ENCODE results near the gene TEKT5. TPM values are rescaled to one million over a fixed set of nuclear protein-coding genes. Genes with fewer than 3 reads are reported as not detected.

Gene TEKT5
- total and polyA plus RNA-seq, 9 of the 15 experiments (the other 6 are each of a cell fraction or from before 2014, with no cell fraction given), result 0.10 to 0.19 TPM; not detected in 7

DNA sequence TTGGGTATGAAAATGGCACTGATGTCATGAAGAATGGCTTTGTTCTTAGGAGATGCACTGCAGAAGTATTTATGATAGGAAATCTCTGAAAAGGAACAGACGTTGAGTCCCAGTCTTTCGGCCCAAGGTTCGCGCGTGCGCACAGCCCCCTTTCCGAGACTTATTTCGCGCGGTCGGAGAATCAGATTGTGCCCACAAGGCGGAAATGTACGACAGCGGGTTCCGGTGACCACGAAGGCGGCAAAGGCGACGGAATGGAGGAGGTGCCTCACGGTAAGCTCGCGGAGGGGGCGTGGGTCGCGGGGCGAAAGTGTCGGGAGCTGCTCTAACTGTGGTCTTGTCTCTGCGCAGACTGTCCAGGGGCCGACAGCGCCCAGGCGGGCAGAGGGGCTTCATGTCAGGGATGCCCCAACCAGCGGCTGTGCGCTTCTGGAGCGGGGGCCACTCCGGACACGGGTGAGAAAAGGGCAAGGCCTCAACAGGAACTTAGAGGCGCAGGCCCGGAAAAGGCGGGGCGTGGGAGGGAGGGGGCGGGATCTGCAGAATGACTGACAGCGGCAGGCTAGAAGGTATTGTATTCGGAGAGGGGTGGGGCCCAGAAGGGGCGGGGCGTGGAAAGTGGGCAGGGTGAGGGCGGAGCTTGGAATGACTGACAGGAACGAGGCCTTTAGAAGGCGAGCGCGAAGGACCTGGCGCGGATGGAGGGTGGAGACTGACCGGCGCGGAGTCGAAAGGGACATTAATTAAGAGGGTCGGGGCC, 49.1 kb upstream of the TEKT5 start, which contains the start of gene NUBP1 (continued):
- TF ChIP-seq POLR2B (IDR thresholded peaks at IDR 0.05; ENCODE audit: low read depth, partially characterized antibody) (peak; percentile 96), HNRNPLL (IDR thresholded peaks at IDR 0.05; ENCODE audit: low read depth, low read length, poor library complexity, severe bottlenecking) (peak; percentile 65), SOX6 (IDR thresholded peaks at IDR 0.05) (no peak), KDM1A (IDR thresholded peaks at IDR 0.05) (no peak), ZNF717 (CRISPR knock-in tag; IDR thresholded peaks at IDR 0.05) (no peak), RHOXF2B (CRISPR knock-in tag; conservative IDR thresholded peaks at IDR 0.05) (no peak), MYNN (IDR thresholded peaks at IDR 0.05) (no peak), MYNN (CRISPR knock-in tag; IDR thresholded peaks at IDR 0.05) (no peak), GABPB1 (CRISPR knock-in tag; IDR thresholded peaks at IDR 0.05) (peak; percentile 92), KLF1 (tag; IDR thresholded peaks at IDR 0.05) (no peak), DNMT1 (IDR thresholded peaks at IDR 0.05) (no peak), RNF2 (IDR thresholded peaks at IDR 0.05) (no peak), PKNOX1 (IDR thresholded peaks at IDR 0.05) (peak; percentile 99), SMARCE1 (IDR thresholded peaks at IDR 0.05) (no peak), TEAD4 (IDR thresholded peaks at IDR 0.05; ENCODE audit: low read length) (no peak), TEAD4 (CRISPR knock-in tag; IDR thresholded peaks at IDR 0.05; ENCODE audit: borderline replicate concordance) (no peak), SP2 (IDR thresholded peaks at IDR 0.05; ENCODE audit: extremely low read depth, low read depth, low read length, poor library complexity, severe bottlenecking) (peak; percentile 19), ZNF324 (CRISPR knock-in tag; IDR thresholded peaks at IDR 0.05) (no peak), SETDB1 (IDR thresholded peaks at IDR 0.05; ENCODE audit: low read length) (peak; percentile 48), SIN3A (IDR thresholded peaks at IDR 0.05; ENCODE audit: borderline replicate concordance in 2 of 2, control insufficient read depth in 1 of 2, low read depth in 2 of 2, low read length in 2 of 2) (0 out of 4 replicates have a peak, but pooled peaks of 1 of the 2 experiments have one; percentile 35)
- TF ChIP-seq, protein P1, sequence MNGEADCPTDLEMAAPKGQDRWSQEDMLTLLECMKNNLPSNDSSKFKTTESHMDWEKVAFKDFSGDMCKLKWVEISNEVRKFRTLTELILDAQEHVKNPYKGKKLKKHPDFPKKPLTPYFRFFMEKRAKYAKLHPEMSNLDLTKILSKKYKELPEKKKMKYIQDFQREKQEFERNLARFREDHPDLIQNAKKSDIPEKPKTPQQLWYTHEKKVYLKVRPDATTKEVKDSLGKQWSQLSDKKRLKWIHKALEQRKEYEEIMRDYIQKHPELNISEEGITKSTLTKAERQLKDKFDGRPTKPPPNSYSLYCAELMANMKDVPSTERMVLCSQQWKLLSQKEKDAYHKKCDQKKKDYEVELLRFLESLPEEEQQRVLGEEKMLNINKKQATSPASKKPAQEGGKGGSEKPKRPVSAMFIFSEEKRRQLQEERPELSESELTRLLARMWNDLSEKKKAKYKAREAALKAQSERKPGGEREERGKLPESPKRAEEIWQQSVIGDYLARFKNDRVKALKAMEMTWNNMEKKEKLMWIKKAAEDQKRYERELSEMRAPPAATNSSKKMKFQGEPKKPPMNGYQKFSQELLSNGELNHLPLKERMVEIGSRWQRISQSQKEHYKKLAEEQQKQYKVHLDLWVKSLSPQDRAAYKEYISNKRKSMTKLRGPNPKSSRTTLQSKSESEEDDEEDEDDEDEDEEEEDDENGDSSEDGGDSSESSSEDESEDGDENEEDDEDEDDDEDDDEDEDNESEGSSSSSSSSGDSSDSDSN (IDR thresholded peaks at IDR 0.05; ENCODE audit: borderline replicate concordance in 1 of 2, low read depth in 2 of 2, low read length in 2 of 2), result no peak
- TF ChIP-seq, protein P2, sequence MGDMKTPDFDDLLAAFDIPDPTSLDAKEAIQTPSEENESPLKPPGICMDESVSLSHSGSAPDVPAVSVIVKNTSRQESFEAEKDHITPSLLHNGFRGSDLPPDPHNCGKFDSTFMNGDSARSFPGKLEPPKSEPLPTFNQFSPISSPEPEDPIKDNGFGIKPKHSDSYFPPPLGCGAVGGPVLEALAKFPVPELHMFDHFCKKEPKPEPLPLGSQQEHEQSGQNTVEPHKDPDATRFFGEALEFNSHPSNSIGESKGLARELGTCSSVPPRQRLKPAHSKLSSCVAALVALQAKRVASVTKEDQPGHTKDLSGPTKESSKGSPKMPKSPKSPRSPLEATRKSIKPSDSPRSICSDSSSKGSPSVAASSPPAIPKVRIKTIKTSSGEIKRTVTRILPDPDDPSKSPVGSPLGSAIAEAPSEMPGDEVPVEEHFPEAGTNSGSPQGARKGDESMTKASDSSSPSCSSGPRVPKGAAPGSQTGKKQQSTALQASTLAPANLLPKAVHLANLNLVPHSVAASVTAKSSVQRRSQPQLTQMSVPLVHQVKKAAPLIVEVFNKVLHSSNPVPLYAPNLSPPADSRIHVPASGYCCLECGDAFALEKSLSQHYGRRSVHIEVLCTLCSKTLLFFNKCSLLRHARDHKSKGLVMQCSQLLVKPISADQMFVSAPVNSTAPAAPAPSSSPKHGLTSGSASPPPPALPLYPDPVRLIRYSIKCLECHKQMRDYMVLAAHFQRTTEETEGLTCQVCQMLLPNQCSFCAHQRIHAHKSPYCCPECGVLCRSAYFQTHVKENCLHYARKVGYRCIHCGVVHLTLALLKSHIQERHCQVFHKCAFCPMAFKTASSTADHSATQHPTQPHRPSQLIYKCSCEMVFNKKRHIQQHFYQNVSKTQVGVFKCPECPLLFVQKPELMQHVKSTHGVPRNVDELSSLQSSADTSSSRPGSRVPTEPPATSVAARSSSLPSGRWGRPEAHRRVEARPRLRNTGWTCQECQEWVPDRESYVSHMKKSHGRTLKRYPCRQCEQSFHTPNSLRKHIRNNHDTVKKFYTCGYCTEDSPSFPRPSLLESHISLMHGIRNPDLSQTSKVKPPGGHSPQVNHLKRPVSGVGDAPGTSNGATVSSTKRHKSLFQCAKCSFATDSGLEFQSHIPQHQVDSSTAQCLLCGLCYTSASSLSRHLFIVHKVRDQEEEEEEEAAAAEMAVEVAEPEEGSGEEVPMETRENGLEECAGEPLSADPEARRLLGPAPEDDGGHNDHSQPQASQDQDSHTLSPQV (IDR thresholded peaks at IDR 0.05), result no peak
